ENCODE data around the gene LUZP2.

DNA sequence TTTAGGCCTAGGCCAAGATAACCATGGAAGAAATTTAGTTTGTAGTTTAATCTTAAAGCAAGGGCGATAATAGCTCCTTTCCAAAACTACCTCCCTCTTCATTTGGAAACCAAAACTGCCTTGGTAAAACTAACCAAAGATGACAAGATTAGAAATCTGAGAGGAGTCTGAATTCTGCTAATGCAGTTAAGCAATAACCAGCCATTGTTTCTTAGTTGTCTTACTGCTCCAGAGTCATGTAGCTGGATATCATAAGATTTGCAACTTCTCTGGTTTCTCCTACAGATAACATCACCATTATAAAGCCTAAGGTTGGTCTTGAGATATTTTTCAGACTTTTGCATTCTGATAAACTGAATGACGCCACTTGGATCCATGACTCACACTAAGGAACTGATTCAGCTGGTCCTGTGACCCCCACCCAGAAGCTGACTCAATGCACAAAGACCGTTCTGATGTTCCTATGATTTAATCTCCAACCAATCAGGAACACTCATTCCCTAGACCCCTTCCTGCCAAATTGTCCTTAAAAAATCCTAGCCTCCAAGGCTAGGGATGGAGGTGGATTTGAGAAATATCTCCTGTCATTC is 200.8 kb downstream of the LUZP2 start:
- TF ChIP-seq, protein P1, sequence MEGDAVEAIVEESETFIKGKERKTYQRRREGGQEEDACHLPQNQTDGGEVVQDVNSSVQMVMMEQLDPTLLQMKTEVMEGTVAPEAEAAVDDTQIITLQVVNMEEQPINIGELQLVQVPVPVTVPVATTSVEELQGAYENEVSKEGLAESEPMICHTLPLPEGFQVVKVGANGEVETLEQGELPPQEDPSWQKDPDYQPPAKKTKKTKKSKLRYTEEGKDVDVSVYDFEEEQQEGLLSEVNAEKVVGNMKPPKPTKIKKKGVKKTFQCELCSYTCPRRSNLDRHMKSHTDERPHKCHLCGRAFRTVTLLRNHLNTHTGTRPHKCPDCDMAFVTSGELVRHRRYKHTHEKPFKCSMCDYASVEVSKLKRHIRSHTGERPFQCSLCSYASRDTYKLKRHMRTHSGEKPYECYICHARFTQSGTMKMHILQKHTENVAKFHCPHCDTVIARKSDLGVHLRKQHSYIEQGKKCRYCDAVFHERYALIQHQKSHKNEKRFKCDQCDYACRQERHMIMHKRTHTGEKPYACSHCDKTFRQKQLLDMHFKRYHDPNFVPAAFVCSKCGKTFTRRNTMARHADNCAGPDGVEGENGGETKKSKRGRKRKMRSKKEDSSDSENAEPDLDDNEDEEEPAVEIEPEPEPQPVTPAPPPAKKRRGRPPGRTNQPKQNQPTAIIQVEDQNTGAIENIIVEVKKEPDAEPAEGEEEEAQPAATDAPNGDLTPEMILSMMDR (IDR thresholded peaks at IDR 0.05; ENCODE audit: insufficient read depth, low read length, poor library complexity, severe bottlenecking) = no peak
- no peak for TF ChIP-seq EZH2phosphoT487 (conservative IDR thresholded peaks at IDR 0.05; ENCODE audit: low read length)
